Body of pancreas (tissue), 4 donors: ENCODE measurements around the gene GPAM. TPM values are rescaled to one million over a fixed set of nuclear protein-coding genes. Genes with fewer than 3 reads are reported as not detected.

ENCODE experiments used
- ATAC-seq: fragments of 150-250 bp; one replicate; pipeline ENCODE4 v1.9.1; 2016
- DNase-seq, 4 donors: peaks; one replicate each; pipeline ENCODE4 v3.0.0-alpha.2; 2019
- H3K27ac ChIP-seq, 4 donors: fragments of 200-600 bp; sonication (generic); 1 replicate in 3 of 4; 2 replicates in 1 of 4; pipeline versions ENCODE4 v1.5.1 to v1.6.1; 2016 to 2019; ENCODE audit warnings: mild to moderate bottlenecking in 1 of 4, mixed read lengths in 1 of 4, moderate library complexity in 1 of 4
- H3K27me3 ChIP-seq, 2 donors: fragments of 200-600 bp; sonication (generic); one replicate each; pipeline ENCODE4 v1.6.0; 2016; ENCODE audit warnings: mild to moderate bottlenecking in 1 of 2
- H3K36me3 ChIP-seq, 2 donors: fragments of 200-600 bp; sonication (generic); replicated peaks in 1 of 2; 2 replicates each; pipeline ENCODE4 v1.5.1; 2016; ENCODE audit warnings: low read depth in 2 of 2; ENCODE audit not compliant: insufficient read depth in 1 of 2
- H3K4me1 ChIP-seq: fragments of 200-600 bp; sonication (generic); one replicate; pipeline ENCODE4 v1.6.0; 2016
- H3K4me3 ChIP-seq, 2 donors: fragments of 200-600 bp; sonication (generic); 1 replicate in 1 of 2; 2 replicates in 1 of 2; pipeline ENCODE4 v1.5.1; 2016 to 2019
- H3K9me3 ChIP-seq, 3 donors: fragments of 200-600 bp; sonication (generic); 1 replicate in 2 of 3; 2 replicates in 1 of 3; pipeline ENCODE4 v1.5.1; 2016
- POLR2A ChIP-seq, 3 donors: fragments of 450-650 bp; IDR thresholded peaks; one replicate each; pipeline ENCODE4 v1.6.1; 2016; ENCODE audit warnings: antibody characterized with exemption in 3 of 3, mild to moderate bottlenecking in 2 of 3
- WGBS, 2 donors: methylation state at CpG; one replicate each; pipeline ENCODE4 v1.1.5; 2017; 5-methylcytosine and 5-hydroxymethylcytosine counted together
- intact Hi-C: fragments of 100-400 bp; cut with DNase I; formaldehyde crosslinking; loops from one replicate; pipeline ENCODE4 v1.15.1; 2023
- total RNA-seq, 2 donors: library from RNA; depleted of rRNA; stranded (reverse); fragments of >200 nt; gene quantifications; one replicate each; pipeline ENCODE4 v1.1.0, GENCODE V29; 2016
- TF ChIP-seq, protein P1 (sequence below), 7 experiments: fragments of 450-650 bp in 4 of 7; fragments of 200-600 bp in 3 of 7; sonication (generic) in 3 of 7; IDR thresholded peaks; one replicate each; pipeline ENCODE4 v1.5.1; 2016 to 2019; ENCODE audit warnings: antibody characterized with exemption in 7 of 7

Gene GPAM
- total RNA-seq, 2 donors from 2014 or later: 9.1 to 66.9 TPM

GRCh38 chr10:112215342-112215774 is 31.8 kb upstream of the GPAM start:
- Histone ChIP-seq H3K36me3 (no peaks in the 10 kb centered on the region), H3K4me1 (no peaks in the 10 kb centered on the region), H3K9me3 (peaks cover 0 to 3% (median 0%) of the 10 kb centered on the region in 3 donors), H3K27me3 (no peaks in the 10 kb centered on the region), H3K27ac (no peak overlapping the region), H3K4me3 (no peak overlapping the region)
- intact Hi-C loops: no loop called here
- ATAC-seq: peak; percentile 74
- peak in 2 of 4 donors; percentile 42 to 56 for DNase-seq
- 23 to 28% methylated on average over 6 to 8 of the region's 8 CpGs for WGBS, 2 donors
- TF ChIP-seq POLR2A (IDR thresholded peaks at IDR 0.05): no peak
- TF ChIP-seq, protein P1, sequence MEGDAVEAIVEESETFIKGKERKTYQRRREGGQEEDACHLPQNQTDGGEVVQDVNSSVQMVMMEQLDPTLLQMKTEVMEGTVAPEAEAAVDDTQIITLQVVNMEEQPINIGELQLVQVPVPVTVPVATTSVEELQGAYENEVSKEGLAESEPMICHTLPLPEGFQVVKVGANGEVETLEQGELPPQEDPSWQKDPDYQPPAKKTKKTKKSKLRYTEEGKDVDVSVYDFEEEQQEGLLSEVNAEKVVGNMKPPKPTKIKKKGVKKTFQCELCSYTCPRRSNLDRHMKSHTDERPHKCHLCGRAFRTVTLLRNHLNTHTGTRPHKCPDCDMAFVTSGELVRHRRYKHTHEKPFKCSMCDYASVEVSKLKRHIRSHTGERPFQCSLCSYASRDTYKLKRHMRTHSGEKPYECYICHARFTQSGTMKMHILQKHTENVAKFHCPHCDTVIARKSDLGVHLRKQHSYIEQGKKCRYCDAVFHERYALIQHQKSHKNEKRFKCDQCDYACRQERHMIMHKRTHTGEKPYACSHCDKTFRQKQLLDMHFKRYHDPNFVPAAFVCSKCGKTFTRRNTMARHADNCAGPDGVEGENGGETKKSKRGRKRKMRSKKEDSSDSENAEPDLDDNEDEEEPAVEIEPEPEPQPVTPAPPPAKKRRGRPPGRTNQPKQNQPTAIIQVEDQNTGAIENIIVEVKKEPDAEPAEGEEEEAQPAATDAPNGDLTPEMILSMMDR (IDR thresholded peaks at IDR 0.05): no peak

GRCh38 chr10:112214298-112214926 is 30.8 kb upstream of the GPAM start:
- no peak overlapping the region for H3K4me3 ChIP-seq
- H3K27me3 ChIP-seq: no peaks in the 10 kb centered on the region
- TF ChIP-seq POLR2A (IDR thresholded peaks at IDR 0.05): no peak
- TF ChIP-seq, protein P1 (IDR thresholded peaks at IDR 0.05): no peak
- DNase-seq: no peak
- intact Hi-C loops: no loop called here
- H3K4me1 ChIP-seq: no peaks in the 10 kb centered on the region
- 58 to 62% methylated on average over 8 of the region's 8 CpGs for WGBS, 2 donors
- no peaks in the 10 kb centered on the region for H3K9me3 ChIP-seq
- H3K27ac ChIP-seq: no peak overlapping the region
- H3K36me3 ChIP-seq: no peaks in the 10 kb centered on the region
- ATAC-seq: no peak

DNA sequence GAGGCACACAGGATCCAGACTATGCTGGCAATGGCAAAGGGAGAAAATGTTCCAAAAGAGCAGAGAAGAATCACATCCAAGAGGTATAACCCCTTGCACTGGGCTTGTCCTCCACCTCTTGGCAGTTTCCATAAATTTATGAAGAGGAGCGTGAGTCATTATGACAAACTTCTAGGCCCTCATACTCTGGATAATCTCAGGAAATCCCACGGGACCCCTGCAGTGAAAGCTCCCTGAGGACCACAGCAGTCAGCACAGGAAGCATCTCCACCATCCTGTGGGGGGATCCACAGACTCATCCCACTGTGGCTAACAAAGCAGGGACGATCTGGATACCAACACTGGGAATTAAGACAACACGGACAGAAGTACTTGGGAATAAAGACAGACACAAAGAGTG is 30.3 kb upstream of the GPAM start:
- no peak for DNase-seq
- Histone ChIP-seq H3K4me1 (no peaks in the 10 kb centered on the region), H3K27ac (no peak overlapping the region), H3K9me3 (no peaks in the 10 kb centered on the region), H3K4me3 (no peak overlapping the region), H3K27me3 (no peaks in the 10 kb centered on the region), H3K36me3 (no peaks in the 10 kb centered on the region)
- ATAC-seq: no peak
- intact Hi-C loops: no loop called here
- 59 to 75% methylated on average over 4 of the region's 4 CpGs for WGBS, 2 donors
- TF ChIP-seq, protein P1 (IDR thresholded peaks at IDR 0.05): no peak
- TF ChIP-seq POLR2A (IDR thresholded peaks at IDR 0.05): no peak

DNA sequence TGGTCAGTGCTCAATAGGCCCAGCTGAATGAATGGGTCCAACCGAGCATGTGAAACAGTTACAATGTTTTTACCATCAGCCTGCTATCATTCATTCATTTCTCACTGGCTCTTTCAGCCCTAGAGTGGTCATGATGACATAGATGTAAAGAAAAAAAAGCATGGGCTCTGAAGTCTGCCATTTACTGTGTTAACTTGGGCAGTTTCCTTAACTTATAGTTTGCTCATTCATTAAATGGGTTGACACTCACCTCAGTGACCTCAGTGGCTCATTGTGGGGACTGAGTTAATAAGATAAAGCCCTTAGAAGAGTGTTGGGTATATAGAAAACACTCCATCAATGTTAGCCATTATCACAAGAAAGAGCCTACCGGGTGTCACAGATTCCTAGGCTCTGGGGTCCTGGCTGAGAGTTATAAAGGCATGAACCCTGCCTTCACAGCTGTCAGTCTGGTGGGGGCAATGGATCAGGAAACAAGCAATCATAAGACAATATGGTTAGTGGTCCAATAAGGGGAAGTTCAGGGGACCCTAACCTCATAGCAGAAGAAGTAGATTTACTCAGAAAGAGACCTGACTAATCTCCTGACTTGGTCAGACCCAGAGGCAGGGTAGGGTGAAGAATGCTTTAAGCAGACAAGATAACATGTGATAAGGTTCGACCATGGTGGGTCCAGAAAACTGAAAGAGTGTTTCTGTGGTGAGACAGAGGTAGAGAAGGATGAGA is 29.7 kb upstream of the GPAM start:
- DNase-seq (no peak), ATAC-seq (no peak)
- Histone ChIP-seq H3K36me3 (no peaks in the 10 kb centered on the region), H3K9me3 (no peaks in the 10 kb centered on the region), H3K4me3 (no peak overlapping the region), H3K4me1 (no peaks in the 10 kb centered on the region), H3K27me3 (no peaks in the 10 kb centered on the region), H3K27ac (no peak overlapping the region)
- WGBS, 2 donors: 51 to 56% methylated on average over 3 of the region's 3 CpGs
- intact Hi-C loops: no loop called here
- TF ChIP-seq, protein P1 (IDR thresholded peaks at IDR 0.05): no peak
- TF ChIP-seq POLR2A (IDR thresholded peaks at IDR 0.05): no peak
